Cardiac muscle cell (in vitro differentiated cells and primary cell): Measurements from ENCODE around the gene LSM8. TPM values are rescaled to one million over a fixed set of nuclear protein-coding genes. Genes with fewer than 3 reads are reported as not detected.

ENCODE experiments used
- DNase-seq, 2 donors: peaks; one replicate each; pipeline versions ENCODE4 v3.0.0 to v3.0.0-alpha.2; 2010 to 2017; ENCODE audit warnings: low read depth in 1 of 2, low spot score in 1 of 2
- H3K27ac ChIP-seq: fragments of 200-600 bp; sonication (generic); 2 replicates; pipeline ENCODE4 v1.5.1; 2016
- H3K27me3 ChIP-seq: fragments of 200-600 bp; sonication (generic); 2 replicates; pipeline ENCODE4 v1.6.0; 2016; ENCODE audit warnings: control low read depth
- H3K36me3 ChIP-seq: fragments of 200-600 bp; sonication (generic); 2 replicates; pipeline ENCODE4 v1.5.1; 2016; ENCODE audit warnings: control low read depth
- H3K4me1 ChIP-seq: fragments of 200-600 bp; sonication (generic); 2 replicates; pipeline ENCODE4 v1.8.1; 2017; ENCODE audit warnings: low read depth, mild to moderate bottlenecking, mixed run types
- H3K4me3 ChIP-seq: fragments of 200-600 bp; sonication (generic); 2 replicates; pipeline ENCODE4 v1.5.1; 2016; ENCODE audit warnings: mild to moderate bottlenecking
- H3K9me3 ChIP-seq: fragments of 200-600 bp; sonication (generic); 2 replicates; pipeline ENCODE4 v1.5.1; 2017; ENCODE audit warnings: low read depth, mild to moderate bottlenecking, control low read depth
- CTCF ChIP-seq: IDR thresholded peaks from 2 replicates; pipeline ENCODE4 v1.5.1; 2012; ENCODE audit warnings: low read depth, mild to moderate bottlenecking, low read length
- polyA plus RNA-seq: library from polyadenylated mRNA; unstranded; fragments of >200 nt; fragmentation: Nextera tagmentation; extraction: Ambion mirVana; gene quantifications from 2 replicates; pipeline ENCODE4 v1.2.1, GENCODE V29; 2016
- total RNA-seq: library from RNA; depleted of rRNA; stranded (reverse); fragments of >200 nt; gene quantifications from 2 replicates; pipeline ENCODE4 v1.2.3, GENCODE V29; 2016

Gene LSM8
- total and polyA plus RNA-seq, 2 experiments from 2014 or later = 48.2 to 81.8 TPM

- Histone ChIP-seq H3K4me1 (no peaks in the 10 kb centered on the region), H3K9me3 (no peaks in the 10 kb centered on the region), H3K27ac (no peak overlapping the region), H3K36me3 (no peaks in the 10 kb centered on the region), H3K27me3 (no peaks in the 10 kb centered on the region), H3K4me3 (no peak overlapping the region)
- TF ChIP-seq CTCF = peak; percentile 5
- no peak for DNase-seq
Observed at GRCh38 chr7:118169146-118169545, 14.8 kb upstream of the LSM8 start.

- Histone ChIP-seq H3K9me3 (no peaks in the 10 kb centered on the region), H3K36me3 (no peaks in the 10 kb centered on the region), H3K27me3 (no peaks in the 10 kb centered on the region), H3K4me3 (no peak overlapping the region), H3K4me1 (peaks cover 9% of the 10 kb centered on the region), H3K27ac (peak overlapping the region; percentile 65)
- DNase-seq = no peak
- no peak for TF ChIP-seq CTCF
Observed at GRCh38 chr7:118175740-118176139, 8.2 kb upstream of the LSM8 start.

- Histone ChIP-seq H3K9me3 (no peaks in the 10 kb centered on the region), H3K4me3 (no peak overlapping the region), H3K27me3 (no peaks in the 10 kb centered on the region), H3K4me1 (peaks cover 15% of the 10 kb centered on the region), H3K27ac (no peak overlapping the region), H3K36me3 (no peaks in the 10 kb centered on the region)
- DNase-seq = no peak
- TF ChIP-seq CTCF = no peak
Observed at GRCh38 chr7:118179191-118179590, 4.8 kb upstream of the LSM8 start.

GRCh38 chr7:118182593-118183427 lies 1.2 kb upstream of the LSM8 start:
- Histone ChIP-seq H3K4me3 (peak overlapping the region; percentile 53), H3K27ac (peak overlapping the region; percentile 96), H3K9me3 (no peaks in the 10 kb centered on the region), H3K27me3 (no peaks in the 10 kb centered on the region), H3K4me1 (peaks cover 24% of the 10 kb centered on the region), H3K36me3 (peaks cover 9% of the 10 kb centered on the region)
- no peak for TF ChIP-seq CTCF
- DNase-seq = peak in 1 of 2 donors; percentile 6

- H3K4me3 ChIP-seq = peak overlapping the region; percentile 53
- H3K4me1 ChIP-seq = peaks cover 24% of the 10 kb centered on the region
- H3K9me3 ChIP-seq = no peaks in the 10 kb centered on the region
- no peaks in the 10 kb centered on the region for H3K27me3 ChIP-seq
- no peak for DNase-seq
- peaks cover 15% of the 10 kb centered on the region for H3K36me3 ChIP-seq
- TF ChIP-seq CTCF = no peak
- peak overlapping the region; percentile 96 for H3K27ac ChIP-seq
Observed at GRCh38 chr7:118183428-118183785, 557 bp upstream of the LSM8 start.
